ENCODE data around the gene SALL3.

SALL3 gene

GRCh38 chr18:79006106-79006795 lies 26.6 kb downstream of the SALL3 start:
- no peak for DNase-seq (ENCODE audit: low spot score)

DNA sequence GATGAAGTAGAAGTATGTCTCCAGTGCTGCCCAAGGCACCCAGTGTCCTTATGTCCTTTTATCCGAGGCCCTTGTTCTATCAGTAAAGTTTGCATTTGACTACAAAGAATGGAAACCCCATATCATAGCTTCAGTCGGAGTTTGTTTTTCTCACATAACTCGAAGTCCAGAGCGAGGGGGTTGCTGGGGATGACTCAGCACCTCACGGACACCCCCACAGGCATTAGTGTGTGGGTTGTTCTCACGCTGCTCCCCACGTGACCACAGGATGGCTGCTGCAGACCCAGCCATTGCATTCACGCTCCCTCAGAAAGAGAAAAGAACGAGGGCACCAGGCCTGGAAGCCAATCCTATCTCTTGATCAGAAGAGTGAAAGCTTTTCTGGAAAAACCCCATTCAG lies 27.8 kb downstream of the SALL3 start:
- DNase-seq (ENCODE audit: low spot score), result no peak

DNA sequence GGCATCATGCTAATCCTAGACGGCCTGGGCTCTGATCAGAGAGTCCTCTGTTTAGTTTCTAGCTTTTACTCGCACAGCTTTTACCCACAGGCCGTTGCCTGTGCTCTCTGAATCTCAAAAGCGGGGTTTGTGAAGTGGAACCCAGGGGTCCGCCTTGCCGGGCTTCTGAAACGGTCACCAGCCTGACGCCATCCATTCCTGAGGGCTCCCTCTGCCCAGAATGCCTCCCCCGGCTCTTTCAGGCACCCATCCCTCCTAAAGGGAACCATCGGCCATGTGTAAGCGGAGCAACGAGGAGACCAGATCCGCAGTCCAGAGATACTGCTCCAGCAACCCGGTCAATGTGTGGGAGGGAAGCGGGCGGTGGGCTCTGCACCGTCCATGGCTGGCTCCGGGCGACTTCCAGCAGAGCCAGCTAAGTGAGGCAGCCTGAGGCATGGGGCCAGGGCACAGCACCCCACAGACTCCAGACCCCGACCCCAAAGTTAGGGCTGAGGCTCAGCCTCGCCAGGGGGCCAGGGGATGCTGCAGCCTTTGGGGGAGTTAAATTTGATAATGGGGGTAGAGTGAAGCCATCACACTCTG lies 28.8 kb downstream of the SALL3 start:
- no peak for DNase-seq (ENCODE audit: low spot score)

GRCh38 chr18:79010802-79011201 lies 31.2 kb downstream of the SALL3 start:
- no peak for DNase-seq (ENCODE audit: low spot score)

DNA sequence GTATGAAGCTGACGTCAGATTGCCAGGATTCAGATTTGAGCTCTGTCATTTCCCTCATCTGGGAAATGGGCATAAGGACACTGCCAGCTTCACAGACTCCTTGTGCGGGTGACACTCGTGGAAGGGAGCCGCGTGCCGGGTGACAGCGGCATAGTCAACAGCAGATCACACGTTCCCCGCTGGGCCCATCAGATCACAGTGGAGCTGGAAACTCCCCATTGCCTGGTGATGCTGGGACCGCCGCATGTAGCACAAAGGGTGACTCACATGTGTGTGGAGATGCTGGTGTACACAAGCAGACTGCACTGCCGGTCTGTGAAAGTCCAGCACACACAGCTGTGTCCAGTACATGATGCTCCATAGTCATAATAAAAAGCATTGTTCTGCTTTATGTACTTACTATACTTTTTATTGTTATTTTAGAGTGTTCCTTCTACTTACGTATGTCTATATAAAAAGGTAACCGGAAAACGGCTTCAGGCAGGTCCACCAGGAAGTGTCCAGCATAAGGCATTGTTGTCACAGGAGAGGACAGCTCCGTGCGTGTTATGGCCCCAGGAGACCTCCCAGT lies 31.8 kb downstream of the SALL3 start:
- no peak for DNase-seq (ENCODE audit: low spot score)

DNA sequence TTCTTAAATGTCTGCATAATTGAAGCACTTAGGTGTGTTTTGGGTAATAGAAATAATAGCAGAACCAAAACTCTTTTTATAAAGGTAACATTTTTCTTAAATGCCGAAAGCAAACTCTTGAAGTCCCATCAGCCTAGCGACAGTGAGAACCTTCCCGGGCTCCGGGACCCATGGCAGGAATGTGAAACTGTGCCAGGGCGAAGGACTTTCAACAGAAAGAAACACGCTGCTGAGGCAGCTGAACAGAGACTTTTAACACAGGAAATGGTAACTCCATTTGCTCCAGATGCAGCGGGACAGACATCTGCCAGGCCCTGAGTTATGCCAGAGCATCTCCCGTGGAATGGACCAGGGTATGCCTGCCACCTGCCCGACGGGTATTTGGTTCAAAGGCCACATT lies 34.3 kb downstream of the SALL3 start:
- DNase-seq (ENCODE audit: low spot score), result no peak

DNA sequence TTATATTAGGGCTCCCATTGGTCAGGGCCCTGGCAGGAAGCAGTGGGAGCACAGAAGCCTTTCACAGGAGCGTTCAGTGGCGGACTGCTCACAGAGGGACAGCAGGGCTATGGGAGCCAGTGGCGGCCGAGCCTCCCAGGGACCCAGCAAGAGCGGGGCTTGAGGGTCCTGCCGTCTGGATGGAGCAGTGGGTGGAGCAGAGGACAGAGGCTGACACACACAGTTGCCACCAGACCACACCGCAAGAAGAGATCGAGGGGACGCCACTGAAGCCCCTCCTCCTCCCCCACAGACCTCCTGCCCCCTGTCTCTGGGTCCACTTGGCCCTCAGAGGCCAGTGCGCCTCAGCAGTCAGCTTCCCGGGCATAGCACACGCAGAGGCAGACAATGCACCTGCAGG lies 39.3 kb downstream of the SALL3 start:
- no peak for DNase-seq (ENCODE audit: low spot score)

GRCh38 chr18:79019881-79020280 lies 40.3 kb downstream of the SALL3 start:
- no peak for DNase-seq (ENCODE audit: low spot score)

GRCh38 chr18:79022603-79023002 lies 43.0 kb downstream of the SALL3 start:
- no peak for DNase-seq (ENCODE audit: low spot score)

DNA sequence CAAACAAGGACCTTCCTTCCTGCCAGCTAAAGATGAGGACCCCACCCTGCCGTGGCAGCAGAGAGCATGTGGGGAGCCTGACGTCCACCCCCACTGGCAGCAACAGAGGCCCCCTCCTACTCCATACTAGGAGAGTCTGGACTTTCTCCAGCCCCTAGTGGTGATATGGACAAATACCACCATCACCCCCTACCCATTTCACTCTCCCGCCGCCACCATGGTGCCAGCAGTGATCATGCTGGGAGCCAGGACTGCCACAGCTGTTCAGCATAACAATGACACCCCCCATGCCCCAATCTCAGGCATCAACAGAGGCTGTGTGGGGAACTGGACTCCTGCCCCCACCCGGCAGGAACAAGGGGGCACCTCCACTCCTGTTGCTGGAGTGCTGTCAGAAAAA lies 46.9 kb downstream of the SALL3 start:
- no peak for DNase-seq (ENCODE audit: low spot score)

DNA sequence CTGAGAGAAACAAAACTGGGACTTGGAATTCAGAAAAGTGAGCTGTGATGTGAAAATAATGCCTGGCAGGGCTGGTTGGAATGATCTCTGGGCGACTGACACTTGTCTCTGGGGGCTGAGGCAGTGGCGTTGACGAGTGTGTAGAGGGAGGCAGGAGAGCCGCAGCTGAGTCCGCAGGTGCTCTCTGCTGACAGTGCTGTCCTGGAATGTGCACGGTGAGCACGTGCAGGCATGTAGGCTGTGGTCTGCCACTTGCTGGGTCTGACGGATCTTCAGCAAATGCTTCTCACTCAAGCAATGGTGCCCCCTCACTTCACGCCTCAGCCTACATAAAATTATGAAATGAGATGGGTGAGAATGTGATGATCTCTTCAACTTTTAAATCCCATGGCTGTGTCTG lies 51.1 kb downstream of the SALL3 start:
- no peak for DNase-seq (ENCODE audit: low spot score)

DNA sequence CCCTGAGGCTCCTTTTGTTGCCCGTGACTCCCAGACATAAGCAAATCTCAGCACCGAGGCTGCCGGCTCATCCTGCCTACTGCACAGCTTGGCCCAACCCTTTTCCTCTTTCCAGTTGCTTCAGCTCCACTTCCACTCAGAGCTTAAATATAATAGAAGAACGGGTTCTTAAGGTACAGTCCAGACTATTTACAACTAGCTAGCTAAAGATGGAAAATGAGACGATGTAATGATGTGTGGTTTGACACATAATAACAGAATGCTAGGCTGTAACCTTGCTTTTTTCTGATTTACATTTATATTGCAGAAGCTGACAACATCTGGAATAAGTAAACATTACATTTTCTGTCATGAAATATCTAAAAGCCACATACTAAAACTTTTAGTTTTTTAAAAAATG lies 62.7 kb downstream of the SALL3 start:
- DNase-seq (ENCODE audit: low spot score), result no peak

GRCh38 chr18:79043288-79043687 lies 63.7 kb downstream of the SALL3 start:
- DNase-seq (ENCODE audit: low spot score), result no peak

DNA sequence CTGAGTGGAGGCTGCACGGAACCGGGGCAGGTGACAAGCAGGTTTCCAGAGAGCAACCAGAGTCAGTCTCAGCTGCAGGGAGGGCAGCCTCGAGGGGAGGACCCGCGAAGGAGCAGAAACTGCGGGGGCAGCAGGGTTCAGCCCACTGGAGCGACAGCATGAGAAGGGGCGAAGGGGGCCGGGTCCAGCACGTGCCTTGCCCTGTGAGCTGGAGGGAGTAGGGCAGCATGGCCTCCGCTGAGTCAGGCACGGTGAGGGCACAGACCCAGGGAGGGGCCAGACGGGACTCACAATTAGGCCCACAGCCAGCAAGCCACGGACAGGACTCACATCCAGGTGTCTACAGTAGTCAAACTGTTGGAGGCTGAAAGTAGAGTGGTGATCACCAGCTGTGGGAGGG lies 66.9 kb downstream of the SALL3 start:
- DNase-seq (ENCODE audit: low spot score), result no peak

DNA sequence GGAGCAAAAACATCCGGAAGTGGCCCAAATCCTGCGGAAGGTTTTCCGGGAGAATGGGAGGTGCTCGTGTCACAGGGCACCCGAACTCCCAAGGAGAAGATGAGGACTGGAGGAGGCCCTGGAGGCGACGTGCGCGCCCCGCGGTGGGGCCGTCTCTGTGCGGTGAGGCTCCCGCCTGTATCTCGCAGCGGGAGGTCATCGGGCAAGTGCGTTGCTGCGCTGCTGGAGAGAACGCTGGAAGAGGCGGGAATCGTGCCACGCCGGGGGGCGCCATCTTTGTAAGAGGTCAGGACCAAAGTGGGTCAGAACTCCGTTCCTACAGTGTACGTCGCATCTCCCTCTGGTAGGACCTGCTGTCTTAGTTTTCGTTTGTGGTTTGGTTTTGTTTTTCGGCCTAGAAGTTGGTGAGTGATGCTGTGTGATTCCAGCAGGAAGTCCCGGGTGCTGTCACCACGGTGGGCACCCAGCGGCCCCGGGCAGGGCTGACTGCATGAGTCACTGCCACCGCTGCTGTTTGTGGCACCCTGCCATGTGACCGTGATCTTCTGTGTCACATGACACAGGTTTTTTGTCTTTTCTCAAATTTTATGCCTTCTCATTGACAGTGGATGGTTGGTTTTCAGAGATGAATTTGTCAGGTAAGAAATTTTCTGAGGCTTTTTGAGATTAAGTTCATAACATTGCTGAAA lies 68.1 kb downstream of the SALL3 start:
- no peak for DNase-seq (ENCODE audit: low spot score)

- DNase-seq (ENCODE audit: low spot score), result no peak
These were observed 68.6 kb downstream of the SALL3 start for GRCh38 chr18:79048245-79048632.

GRCh38 chr18:79049506-79049905 lies 69.9 kb downstream of the SALL3 start:
- DNase-seq (ENCODE audit: low spot score), result no peak

All from germinal center (tissue), 1 donor.